Ovary (tissue), 9 donors: ENCODE results near the gene TMEM30A. TPM values are rescaled to one million over a fixed set of nuclear protein-coding genes. Genes with fewer than 3 reads are reported as not detected.

Source experiments
- DNase-seq, 5 donors: peaks; one replicate each; pipeline ENCODE4 v3.0.0-alpha.2; 2019 to 2020
- H3K27ac ChIP-seq, 2 donors: fragments of 200-600 bp; one replicate each; pipeline versions ENCODE4 v1.5.1 to v1.8.0; 2019 to 2022
- H3K27me3 ChIP-seq: fragments of 200-600 bp; one replicate; pipeline ENCODE4 v1.8.0; 2022
- H3K36me3 ChIP-seq: fragments of 200-600 bp; sonication (generic); one replicate; pipeline ENCODE4 v1.5.1; 2019
- H3K4me1 ChIP-seq: one replicate; pipeline ENCODE4 v1.8.1; 2013; ENCODE audit warnings: mild to moderate bottlenecking, moderate library complexity; ENCODE audit not compliant: insufficient read depth
- H3K4me3 ChIP-seq: fragments of 200-600 bp; sonication (generic); one replicate; pipeline ENCODE4 v1.5.1; 2017
- H3K9me3 ChIP-seq, 2 donors: fragments of 200-600 bp in 1 of 2; sonication (generic) in 1 of 2; one replicate each; pipeline versions ENCODE4 v1.5.1 to v1.8.1; 2013 to 2019; ENCODE audit warnings: mild to moderate bottlenecking in 1 of 2, moderate library complexity in 1 of 2
- EP300 ChIP-seq: sonication (generic); formaldehyde crosslinking; IDR thresholded peaks from one replicate; pipeline ENCODE4 v1.6.1; 2017; ENCODE audit warnings: antibody characterized with exemption
- POLR2A ChIP-seq: fragments of 450-650 bp; IDR thresholded peaks from one replicate; pipeline ENCODE4 v1.6.1; 2017; ENCODE audit warnings: antibody characterized with exemption, mild to moderate bottlenecking, moderate library complexity
- WGBS, 3 donors: extraction: QIAGEN DNeasy Blood & Tissue Kit in 1 of 3; methylation state at CpG; one replicate each; pipeline versions ENCODE4 v1.1.5 to v1.1.7; 2013 to 2017; 5-methylcytosine and 5-hydroxymethylcytosine counted together
- intact Hi-C, 4 donors: fragments of 100-400 bp; cut with DNase I; formaldehyde crosslinking; loops; one replicate each; pipeline versions ENCODE4 v1.11.0 to v1.15.1; 2022 to 2023
- polyA plus RNA-seq, 2 donors: library from polyadenylated mRNA; stranded (reverse); fragments of 200-250 nt in 1 of 2; fragments of 350-450 nt in 1 of 2; fragmentation: Illumina TruSeq in 1 of 2; extraction: RNeasy Lipid Tissue Mini Kit (QIAGEN cat#74804) in 1 of 2; gene quantifications; one replicate each; pipeline ENCODE4 v1.2.3, GENCODE V29; 2013 to 2014
- total RNA-seq, 7 donors: library from RNA; depleted of rRNA in 2 of 7; stranded (reverse); fragments of >200 nt in 2 of 7; fragmentation: NEBNext Ultra II Directional in 3 of 7; extraction: Animal tissue kit (Norgen Biotek cat#: 25700) in 3 of 7; gene quantifications; one replicate each; pipeline versions ENCODE4 v1.1.0 to v1.2.4, GENCODE V29; 2016 to 2023
- TF ChIP-seq, protein P1 (sequence below), 3 donors: fragments of 450-650 bp in 2 of 3; fragments of 200-600 bp in 1 of 3; IDR thresholded peaks; one replicate each; pipeline versions ENCODE4 v1.5.1 to v1.8.0; 2016 to 2022; ENCODE audit warnings: antibody characterized with exemption in 3 of 3, mild to moderate bottlenecking in 1 of 3
- donor health status: DM: no; HTN: no; CAD: no; lungs with moderate emphysema.
- donor health status: DM: no; HTN: no; CAD: no.
- donor health status: Bipolar disorder and iron deficiency.
- donor health status: DM: yes; HTN: yes; CAD: no.
- donor health status: DM: no; HTN: no; CAD: no.
- donor health status: DM: yes; HTN: yes; CAD: no.

Gene TMEM30A
- total and polyA plus RNA-seq, 9 donors = 46.1 to 88.0 (median 71.1) TPM

DNA sequence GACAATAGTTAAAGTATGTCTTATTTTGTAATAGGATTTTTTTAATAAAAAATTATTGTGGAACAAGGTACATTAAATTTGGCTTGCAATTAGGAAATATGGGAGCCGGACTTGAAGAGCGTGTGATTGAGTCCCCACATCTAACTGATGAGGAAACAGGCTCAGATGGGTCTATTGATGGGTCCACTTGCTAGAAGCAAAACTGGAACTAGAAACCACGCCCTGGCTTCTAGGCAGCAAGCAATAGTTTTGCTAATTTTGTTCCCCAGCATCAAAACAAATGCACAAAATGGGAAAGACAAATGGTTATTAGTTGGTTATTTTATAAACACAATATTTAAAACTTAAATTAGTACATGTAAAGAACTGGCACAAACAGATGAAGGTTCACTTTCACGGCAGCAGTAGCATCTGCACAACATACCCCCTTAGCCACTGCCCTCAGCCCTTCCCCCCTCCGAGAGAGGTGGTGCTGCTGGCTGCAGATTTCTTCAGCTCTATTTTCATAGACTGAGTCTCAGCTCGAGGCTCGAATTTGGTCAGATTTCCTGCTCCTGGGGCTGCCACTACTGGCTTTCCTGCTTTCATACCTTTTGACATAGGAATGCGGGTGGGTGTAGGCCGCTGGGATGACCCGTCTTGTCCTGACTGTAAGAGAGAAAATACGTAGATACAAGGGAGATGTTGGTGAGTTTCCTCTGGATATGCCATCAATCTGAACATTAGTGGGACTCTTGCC lies 23.8 kb upstream of the TMEM30A start:
- Histone ChIP-seq H3K9me3 (no peaks in the 10 kb centered on the region), H3K27me3 (no peaks in the 10 kb centered on the region), H3K4me1 (no peaks in the 10 kb centered on the region), H3K27ac (no peak overlapping the region), H3K36me3 (no peaks in the 10 kb centered on the region), H3K4me3 (no peak overlapping the region)
- no peak for DNase-seq
- TF ChIP-seq, protein P1, sequence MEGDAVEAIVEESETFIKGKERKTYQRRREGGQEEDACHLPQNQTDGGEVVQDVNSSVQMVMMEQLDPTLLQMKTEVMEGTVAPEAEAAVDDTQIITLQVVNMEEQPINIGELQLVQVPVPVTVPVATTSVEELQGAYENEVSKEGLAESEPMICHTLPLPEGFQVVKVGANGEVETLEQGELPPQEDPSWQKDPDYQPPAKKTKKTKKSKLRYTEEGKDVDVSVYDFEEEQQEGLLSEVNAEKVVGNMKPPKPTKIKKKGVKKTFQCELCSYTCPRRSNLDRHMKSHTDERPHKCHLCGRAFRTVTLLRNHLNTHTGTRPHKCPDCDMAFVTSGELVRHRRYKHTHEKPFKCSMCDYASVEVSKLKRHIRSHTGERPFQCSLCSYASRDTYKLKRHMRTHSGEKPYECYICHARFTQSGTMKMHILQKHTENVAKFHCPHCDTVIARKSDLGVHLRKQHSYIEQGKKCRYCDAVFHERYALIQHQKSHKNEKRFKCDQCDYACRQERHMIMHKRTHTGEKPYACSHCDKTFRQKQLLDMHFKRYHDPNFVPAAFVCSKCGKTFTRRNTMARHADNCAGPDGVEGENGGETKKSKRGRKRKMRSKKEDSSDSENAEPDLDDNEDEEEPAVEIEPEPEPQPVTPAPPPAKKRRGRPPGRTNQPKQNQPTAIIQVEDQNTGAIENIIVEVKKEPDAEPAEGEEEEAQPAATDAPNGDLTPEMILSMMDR (IDR thresholded peaks at IDR 0.05) = no peak
- no peak for TF ChIP-seq POLR2A
- intact Hi-C loops = loop anchor here in 2 of 4 donors (10.0 kb wide), 1 partner anchor 206 kb away; no protein-coding TSS in a partner anchor
- WGBS, 3 donors = 70 to 76% (median 72%) methylated on average over 11 of the region's 11 CpGs

DNA sequence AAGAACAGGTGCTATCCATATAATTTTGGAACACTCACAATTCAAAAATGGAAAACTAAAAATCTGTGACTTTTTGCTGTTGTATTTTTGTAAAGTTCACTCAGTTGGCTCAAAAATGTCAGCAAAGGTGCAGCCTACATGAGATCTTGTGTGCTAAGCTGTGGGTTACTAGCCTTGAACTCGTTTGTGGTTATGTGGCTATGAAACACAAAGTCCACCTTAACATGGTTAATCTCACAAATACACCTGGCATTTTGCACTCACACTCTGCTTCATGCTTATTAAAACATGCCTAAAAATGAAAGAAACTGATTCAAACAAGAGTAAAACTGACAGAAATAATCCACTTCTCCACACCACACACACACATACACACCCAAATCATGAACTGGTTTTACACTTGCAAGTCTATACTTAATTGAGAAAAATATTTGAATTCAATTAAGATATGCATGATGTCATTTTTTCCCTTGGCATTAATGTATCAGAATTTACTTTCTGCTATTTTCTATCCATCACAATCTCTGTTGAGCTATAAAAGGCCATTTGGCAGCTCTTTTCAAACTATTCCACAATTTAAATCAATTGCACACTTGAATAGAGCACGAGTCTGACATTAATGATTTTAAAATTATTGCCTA lies 22.9 kb upstream of the TMEM30A start:
- intact Hi-C loops = loop anchor here in 2 of 4 donors (10.0 kb wide), 1 partner anchor 207 kb away; no protein-coding TSS in a partner anchor
- Histone ChIP-seq H3K4me1 (no peaks in the 10 kb centered on the region), H3K36me3 (no peaks in the 10 kb centered on the region), H3K9me3 (no peaks in the 10 kb centered on the region), H3K27ac (no peak overlapping the region), H3K4me3 (no peak overlapping the region), H3K27me3 (no peaks in the 10 kb centered on the region)
- 52 to 62% (median 62%) methylated on average over 2 of the region's 2 CpGs for WGBS, 3 donors
- TF ChIP-seq, protein P1 (IDR thresholded peaks at IDR 0.05) = no peak
- no peak for TF ChIP-seq EP300
- no peak for TF ChIP-seq POLR2A
- no peak for DNase-seq

DNA sequence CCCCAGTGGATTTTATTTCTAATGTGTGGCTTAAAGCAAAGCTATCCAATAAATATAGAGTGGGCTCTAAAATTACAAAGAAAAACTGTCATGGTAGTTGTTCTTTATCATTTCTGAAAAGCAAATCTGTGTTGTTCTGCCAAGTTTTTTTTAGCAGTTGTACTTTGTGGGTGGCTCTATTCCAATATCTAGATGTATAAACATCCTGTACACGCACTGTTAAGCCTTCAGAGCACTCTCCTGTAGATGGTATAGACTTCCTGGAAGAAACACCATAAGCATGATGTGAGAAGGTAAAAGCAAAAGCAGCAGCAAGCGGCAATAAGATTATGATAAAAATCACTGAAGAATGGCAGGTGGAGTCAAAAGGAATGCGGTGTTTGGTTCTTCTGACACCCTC lies 21.5 kb upstream of the TMEM30A start:
- 63 to 68% (median 66%) methylated on average over 3 of the region's 3 CpGs for WGBS, 3 donors
- H3K36me3 ChIP-seq = no peaks in the 10 kb centered on the region
- no peak for TF ChIP-seq EP300
- TF ChIP-seq POLR2A = no peak
- no peaks in the 10 kb centered on the region for H3K27me3 ChIP-seq
- no peak for DNase-seq
- no peaks in the 10 kb centered on the region for H3K4me1 ChIP-seq
- no peak overlapping the region for H3K27ac ChIP-seq
- intact Hi-C loops = loop anchor here in 2 of 4 donors (10.0 kb wide), 1 partner anchor 209 kb away; no protein-coding TSS in a partner anchor
- H3K4me3 ChIP-seq = no peak overlapping the region
- H3K9me3 ChIP-seq = no peaks in the 10 kb centered on the region

DNA sequence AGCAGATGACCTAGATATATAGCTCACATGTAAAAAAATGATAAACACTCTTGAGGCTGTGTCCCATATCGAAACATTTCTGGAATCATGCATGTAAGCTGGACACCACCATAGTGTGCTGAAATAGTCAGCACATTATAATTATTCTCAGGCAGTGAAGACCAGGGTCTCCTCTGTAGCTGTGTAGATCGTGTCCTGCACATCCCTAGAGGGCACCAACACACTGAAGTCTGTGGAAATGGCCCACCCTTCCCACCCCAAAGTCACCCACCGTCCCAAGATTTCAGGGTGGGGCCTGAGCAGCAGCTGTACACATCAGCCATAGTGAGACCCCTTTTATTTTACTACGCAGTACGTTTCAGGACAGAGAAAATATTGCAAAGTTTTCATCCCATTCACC lies 21.0 kb upstream of the TMEM30A start:
- DNase-seq = no peak
- Histone ChIP-seq H3K4me1 (no peaks in the 10 kb centered on the region), H3K36me3 (no peaks in the 10 kb centered on the region), H3K27me3 (no peaks in the 10 kb centered on the region), H3K27ac (no peak overlapping the region), H3K9me3 (no peaks in the 10 kb centered on the region), H3K4me3 (no peak overlapping the region)
- no peak for TF ChIP-seq EP300
- TF ChIP-seq, protein P1 (IDR thresholded peaks at IDR 0.05) = no peak
- no peak for TF ChIP-seq POLR2A
- intact Hi-C loops = loop anchor here in 2 of 4 donors (10.0 kb wide), 1 partner anchor 209 kb away; no protein-coding TSS in a partner anchor
- WGBS, 3 donors = 63 to 72% (median 70%) methylated on average over 5 of the region's 5 CpGs

DNA sequence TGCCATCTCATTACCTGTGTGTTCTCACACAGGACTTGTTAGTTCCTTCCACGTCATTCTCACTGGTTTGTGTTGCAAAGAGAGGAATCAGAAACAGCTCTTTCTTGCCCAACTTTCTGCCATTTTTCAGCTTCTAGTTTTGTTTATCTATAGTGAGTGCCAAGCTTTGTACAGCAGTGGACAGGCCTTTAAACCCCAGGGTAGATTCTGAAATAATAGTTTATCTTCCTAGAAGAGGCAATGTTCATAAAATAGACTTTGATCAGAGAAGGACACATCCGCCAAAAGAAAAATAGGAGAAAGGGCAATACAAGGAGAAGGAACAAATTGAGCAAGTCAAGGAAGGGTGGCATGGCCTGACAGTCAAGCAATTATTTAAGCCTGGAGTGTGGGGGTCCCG lies 17.7 kb upstream of the TMEM30A start:
- H3K27ac ChIP-seq = no peak overlapping the region
- H3K4me1 ChIP-seq = no peaks in the 10 kb centered on the region
- DNase-seq = no peak
- no peaks in the 10 kb centered on the region for H3K9me3 ChIP-seq
- TF ChIP-seq POLR2A (no peak), EP300 (no peak)
- TF ChIP-seq, protein P1 (IDR thresholded peaks at IDR 0.05) = no peak
- WGBS, 3 donors = 92 to 95% (median 95%) methylated on average over 3 of the region's 3 CpGs
- no peaks in the 10 kb centered on the region for H3K36me3 ChIP-seq
- no peaks in the 10 kb centered on the region for H3K27me3 ChIP-seq
- intact Hi-C loops = loop anchor here in 2 of 4 donors (10.0 kb wide), 1 partner anchor 213 kb away; no protein-coding TSS in a partner anchor
- H3K4me3 ChIP-seq = no peak overlapping the region
